HL-60 (cell line): Measurements from ENCODE around the gene CST5.

Experiments
- DNase-seq, 2 experiments: peaks; one replicate each; pipeline ENCODE4 v3.0.0-alpha.2; 2010 to 2020; ENCODE audit warnings: low read depth in 1 of 2, low spot score in 1 of 2
- H3K27ac ChIP-seq: fragments of 250-450 bp; sonication (Bioruptor Pico); replicated peaks from 2 replicates; pipeline ENCODE4 v1.5.1; 2020; ENCODE audit warnings: mild to moderate bottlenecking, moderate library complexity
- H3K27me3 ChIP-seq: fragments of 250-450 bp; sonication (Bioruptor Pico); 2 replicates; pipeline ENCODE4 v1.5.1; 2021; ENCODE audit warnings: mild to moderate bottlenecking, moderate library complexity; ENCODE audit not compliant: insufficient read depth, poor library complexity, severe bottlenecking
- H3K4me3 ChIP-seq: replicated peaks from 2 replicates; pipeline ENCODE4 v1.5.1; 2011; ENCODE audit warnings: mild to moderate bottlenecking, control low read depth, low read length; ENCODE audit not compliant: insufficient read depth
- CTCF ChIP-seq: IDR thresholded peaks from one replicate; pipeline ENCODE4 v1.5.1; 2011; ENCODE audit warnings: low read length, control low read depth, inconsistent platforms; ENCODE audit not compliant: insufficient read depth
- GABPA ChIP-seq: IDR thresholded peaks from 2 replicates; pipeline ENCODE4 v1.6.1; 2012; ENCODE audit warnings: low read depth
- POLR2AphosphoS5 ChIP-seq: IDR thresholded peaks from 2 replicates; pipeline ENCODE4 v1.6.1; 2012; ENCODE audit warnings: low read depth
- REST ChIP-seq: IDR thresholded peaks from 2 replicates; pipeline ENCODE4 v1.6.1; 2012; ENCODE audit warnings: low read depth; ENCODE audit not compliant: insufficient replicate concordance
- SPI1 ChIP-seq: IDR thresholded peaks from 2 replicates; pipeline ENCODE4 v1.6.1; 2012; ENCODE audit warnings: low read depth, mild to moderate bottlenecking, borderline replicate concordance

Gene CST5

GRCh38 chr20:23884771-23885162 is 5.2 kb upstream of the CST5 start:
- Histone ChIP-seq H3K4me3 (no peak overlapping the region), H3K27ac (no peak overlapping the region), H3K27me3 (no peaks in the 10 kb centered on the region)
- no peak for TF ChIP-seq CTCF
- TF ChIP-seq POLR2AphosphoS5, result no peak
- no peak for TF ChIP-seq REST
- TF ChIP-seq GABPA, result no peak
- TF ChIP-seq SPI1, result no peak
- no peak for DNase-seq

- no peaks in the 10 kb centered on the region for H3K27me3 ChIP-seq
- DNase-seq, result no peak
- TF ChIP-seq REST, result no peak
- no peak for TF ChIP-seq CTCF
- TF ChIP-seq GABPA, result no peak
- no peak for TF ChIP-seq SPI1
- no peak for TF ChIP-seq POLR2AphosphoS5
Measured at GRCh38 chr20:23884136-23884770, 4.7 kb upstream of the CST5 start.

DNA sequence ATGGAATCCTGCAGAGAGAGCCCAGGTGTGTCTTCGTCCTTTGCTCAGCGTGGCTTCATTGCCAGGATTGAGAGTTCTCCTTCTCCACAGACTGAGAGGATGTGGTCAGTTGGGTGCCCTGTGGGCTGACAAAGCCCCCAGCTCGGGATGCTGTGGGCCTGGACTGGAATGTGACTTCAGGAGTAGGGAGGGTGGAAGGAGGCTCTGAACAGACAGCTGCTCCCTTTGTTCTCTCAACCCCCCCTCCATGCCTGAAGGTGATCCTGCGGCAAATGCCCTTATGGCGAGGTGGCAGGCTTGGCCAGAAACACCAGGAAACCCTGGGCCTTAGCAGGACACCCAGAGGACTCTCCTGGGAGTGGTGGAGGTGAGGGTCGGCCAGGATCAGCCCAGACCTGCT is 1.8 kb upstream of the CST5 start:
- DNase-seq, result no peak
- TF ChIP-seq REST (no peak), SPI1 (no peak), GABPA (no peak), POLR2AphosphoS5 (no peak), CTCF (no peak)
- Histone ChIP-seq H3K27me3 (no peaks in the 10 kb centered on the region), H3K4me3 (no peak overlapping the region), H3K27ac (no peak overlapping the region)

More at GRCh38 chr20:23884136-23884770, 4.7 kb upstream of the CST5 start:
- no peak overlapping the region for H3K27ac ChIP-seq
- no peak overlapping the region for H3K4me3 ChIP-seq
